ENCODE results near the gene MAST1.

The MAST1 gene

GRCh38 chr19:12858041-12858928 lies 20.0 kb downstream of the MAST1 start:
- DNase-seq (ENCODE audit: low read depth) = no peak
- no peak overlapping the region for H3K4me3 ChIP-seq (ENCODE audit: control insufficient read depth, low read depth, low read length)
- TF ChIP-seq CTCF (IDR thresholded peaks at IDR 0.05; ENCODE audit: control insufficient read depth, insufficient read depth, low read depth, low read length, missing control alignments) = no peak

- TF ChIP-seq CTCF (IDR thresholded peaks at IDR 0.05; ENCODE audit: control insufficient read depth, insufficient read depth, low read depth, low read length, missing control alignments) = no peak
- no peak overlapping the region for H3K4me3 ChIP-seq (ENCODE audit: control insufficient read depth, low read depth, low read length)
- no peak for DNase-seq (ENCODE audit: low read depth)
These were observed 21.2 kb downstream of the MAST1 start for GRCh38 chr19:12859546-12859945.

GRCh38 chr19:12864143-12864542 lies 25.8 kb downstream of the MAST1 start:
- DNase-seq (ENCODE audit: low read depth) = no peak
- no peak for TF ChIP-seq CTCF (IDR thresholded peaks at IDR 0.05; ENCODE audit: control insufficient read depth, insufficient read depth, low read depth, low read length, missing control alignments)
- H3K4me3 ChIP-seq (ENCODE audit: control insufficient read depth, low read depth, low read length) = no peak overlapping the region

GRCh38 chr19:12864721-12865715 lies 26.7 kb downstream of the MAST1 start:
- no peak for TF ChIP-seq CTCF (IDR thresholded peaks at IDR 0.05; ENCODE audit: control insufficient read depth, insufficient read depth, low read depth, low read length, missing control alignments)
- DNase-seq (ENCODE audit: low read depth) = no peak
- H3K4me3 ChIP-seq (ENCODE audit: control insufficient read depth, low read depth, low read length) = no peak overlapping the region

- no peak for DNase-seq (ENCODE audit: low read depth)
- H3K4me3 ChIP-seq (ENCODE audit: control insufficient read depth, low read depth, low read length) = no peak overlapping the region
- no peak for TF ChIP-seq CTCF (IDR thresholded peaks at IDR 0.05; ENCODE audit: control insufficient read depth, insufficient read depth, low read depth, low read length, missing control alignments)
These were observed 27.6 kb downstream of the MAST1 start for GRCh38 chr19:12865746-12866415.
